Measurements from ENCODE around the gene TFDP3.

The TFDP3 gene

GRCh38 chrX:133218329-133218728 is at the start of gene TFDP3:
TFDP3 (minus strand) TSS chrX:133218354; CDS start chrX:133218259, 95 bp downstream.
- no peak for DNase-seq (ENCODE audit: low spot score)

GRCh38 chrX:133267621-133268020 is 49.5 kb upstream of the TFDP3 start:
- no peak for DNase-seq (ENCODE audit: low spot score)

- no peak for DNase-seq (ENCODE audit: low spot score)
Measured at GRCh38 chrX:133265331-133265730, 47.2 kb upstream of the TFDP3 start.

- DNase-seq (ENCODE audit: low spot score): no peak
Measured at GRCh38 chrX:133258481-133258880, 40.3 kb upstream of the TFDP3 start.

GRCh38 chrX:133254666-133255065 is 36.5 kb upstream of the TFDP3 start:
- DNase-seq (ENCODE audit: low spot score): peak; percentile 16

GRCh38 chrX:133251204-133251603 is 33.0 kb upstream of the TFDP3 start:
- DNase-seq (ENCODE audit: low spot score): no peak

- no peak for DNase-seq (ENCODE audit: low spot score)
Measured at GRCh38 chrX:133250184-133251100, 32.3 kb upstream of the TFDP3 start.

GRCh38 chrX:133249266-133250058 is 31.3 kb upstream of the TFDP3 start:
- peak; percentile 11 for DNase-seq (ENCODE audit: low spot score)

GRCh38 chrX:133248177-133248576 is 30.0 kb upstream of the TFDP3 start:
- no peak for DNase-seq (ENCODE audit: low spot score)

GRCh38 chrX:133246921-133247320 is 28.8 kb upstream of the TFDP3 start:
- DNase-seq (ENCODE audit: low spot score): no peak

- DNase-seq (ENCODE audit: low spot score): no peak
Measured at GRCh38 chrX:133235830-133236229, 17.7 kb upstream of the TFDP3 start.

- no peak for DNase-seq (ENCODE audit: low spot score)
Measured at GRCh38 chrX:133232331-133232730, 14.2 kb upstream of the TFDP3 start.

GRCh38 chrX:133229361-133229760 is 11.2 kb upstream of the TFDP3 start:
- DNase-seq (ENCODE audit: low spot score): no peak

GRCh38 chrX:133215747-133216146 is 2.4 kb downstream of the TFDP3 start:
- DNase-seq (ENCODE audit: low spot score): peak; percentile 21

GRCh38 chrX:133215017-133215416 is 3.1 kb downstream of the TFDP3 start:
- no peak for DNase-seq (ENCODE audit: low spot score)

GRCh38 chrX:133214301-133214700 is 3.9 kb downstream of the TFDP3 start:
- peak; percentile 18 for DNase-seq (ENCODE audit: low spot score)

GRCh38 chrX:133213117-133213516 is 5.0 kb downstream of the TFDP3 start:
- DNase-seq (ENCODE audit: low spot score): peak; percentile 29

- no peak for DNase-seq (ENCODE audit: low spot score)
Measured at GRCh38 chrX:133207751-133208150, 10.4 kb downstream of the TFDP3 start.

- no peak for DNase-seq (ENCODE audit: low spot score)
Measured at GRCh38 chrX:133191739-133192039, 26.5 kb downstream of the TFDP3 start.

- DNase-seq (ENCODE audit: low spot score): no peak
Measured at GRCh38 chrX:133190877-133191738, 27.0 kb downstream of the TFDP3 start.

GRCh38 chrX:133189195-133189594 is 29.0 kb downstream of the TFDP3 start:
- no peak for DNase-seq (ENCODE audit: low spot score)

GRCh38 chrX:133188631-133189030 is 29.5 kb downstream of the TFDP3 start:
- no peak for DNase-seq (ENCODE audit: low spot score)
